ENCODE measurements around the gene PRKD2. TPM values are rescaled to one million over a fixed set of nuclear protein-coding genes. Genes with fewer than 3 reads are reported as not detected.

The PRKD2 gene
- total RNA-seq, 1 experiment from 2014 or later, result 45.1 TPM

DNA sequence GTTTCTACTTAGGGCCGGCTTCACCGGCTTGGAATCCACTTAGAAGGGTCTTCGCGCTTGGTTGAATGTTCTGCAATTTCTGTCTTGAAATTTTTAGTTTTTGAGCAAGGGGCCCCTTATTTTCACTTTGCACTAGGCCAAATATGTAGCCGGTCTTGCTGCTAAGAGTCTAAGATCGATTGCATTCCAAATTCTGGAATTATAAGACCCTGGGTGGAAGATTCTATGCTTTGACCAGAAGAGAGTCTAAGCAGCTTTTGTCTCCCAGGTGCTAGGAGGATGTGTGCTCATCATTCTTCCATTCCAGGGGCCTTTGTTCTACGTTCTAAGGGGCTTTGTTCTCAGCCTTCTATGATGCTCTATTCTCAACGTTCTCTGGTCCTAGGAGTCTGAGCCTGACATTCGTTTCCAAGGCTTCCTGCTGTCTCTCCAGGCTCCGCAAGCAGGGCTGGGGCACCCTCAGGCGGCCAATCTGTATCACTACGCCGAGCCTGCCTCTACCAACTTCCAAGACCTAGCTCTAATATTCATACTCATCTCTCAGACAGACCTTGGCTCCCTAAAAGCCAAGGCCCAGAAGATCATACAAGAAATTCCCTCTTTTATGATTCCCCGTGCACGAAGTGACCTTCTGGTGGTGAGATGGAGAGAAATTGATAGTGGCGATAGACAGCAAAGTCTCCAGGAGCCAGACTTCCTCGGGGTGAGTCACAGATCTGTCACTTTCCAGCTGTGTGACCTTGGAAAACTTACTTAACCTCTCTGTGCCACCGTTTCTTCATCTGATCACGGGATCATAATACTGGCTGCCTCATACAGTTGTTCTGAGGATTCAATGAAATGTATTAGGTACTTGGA lies 55.0 kb downstream of the PRKD2 start:
- ChIA-PET POLR2A (ENCODE audit: low non-redundant PET) (interaction anchor here (0.5 kb wide), 1 partner anchor 955 kb away, joined by 8 read pairs; no protein-coding TSS in a partner anchor), CTCF (interaction anchor here (0.5 to 2.7 kb wide), 10 partner anchors 23 to 584 kb away, joined by 3 to 35 read pairs (median 4); partner anchors contain the start of gene CALM3)
- H3K4me1 ChIP-seq (ENCODE audit: insufficient read depth, low read length, poor library complexity, severe bottlenecking), result peaks cover 15% of the 10 kb centered on the region
- H3K36me3 ChIP-seq (ENCODE audit: insufficient read depth, low read length, poor library complexity, severe bottlenecking), result no peaks in the 10 kb centered on the region
- TF ChIP-seq EZH2 (IDR thresholded peaks at IDR 0.05; ENCODE audit: borderline replicate concordance, low read depth, low read length, poor library complexity, severe bottlenecking), result no peak
- TF ChIP-seq, protein P1, sequence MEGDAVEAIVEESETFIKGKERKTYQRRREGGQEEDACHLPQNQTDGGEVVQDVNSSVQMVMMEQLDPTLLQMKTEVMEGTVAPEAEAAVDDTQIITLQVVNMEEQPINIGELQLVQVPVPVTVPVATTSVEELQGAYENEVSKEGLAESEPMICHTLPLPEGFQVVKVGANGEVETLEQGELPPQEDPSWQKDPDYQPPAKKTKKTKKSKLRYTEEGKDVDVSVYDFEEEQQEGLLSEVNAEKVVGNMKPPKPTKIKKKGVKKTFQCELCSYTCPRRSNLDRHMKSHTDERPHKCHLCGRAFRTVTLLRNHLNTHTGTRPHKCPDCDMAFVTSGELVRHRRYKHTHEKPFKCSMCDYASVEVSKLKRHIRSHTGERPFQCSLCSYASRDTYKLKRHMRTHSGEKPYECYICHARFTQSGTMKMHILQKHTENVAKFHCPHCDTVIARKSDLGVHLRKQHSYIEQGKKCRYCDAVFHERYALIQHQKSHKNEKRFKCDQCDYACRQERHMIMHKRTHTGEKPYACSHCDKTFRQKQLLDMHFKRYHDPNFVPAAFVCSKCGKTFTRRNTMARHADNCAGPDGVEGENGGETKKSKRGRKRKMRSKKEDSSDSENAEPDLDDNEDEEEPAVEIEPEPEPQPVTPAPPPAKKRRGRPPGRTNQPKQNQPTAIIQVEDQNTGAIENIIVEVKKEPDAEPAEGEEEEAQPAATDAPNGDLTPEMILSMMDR (conservative IDR thresholded peaks at IDR 0.05; ENCODE audit: low read depth, low read length), result peak; percentile 97
- DNase-seq (ENCODE audit: low spot score), result peak; percentile 92
- H3K4me3 ChIP-seq (ENCODE audit: low read depth, low read length, poor library complexity, severe bottlenecking), result peak overlapping the region; percentile 46
- no peak overlapping the region for H3K27ac ChIP-seq (ENCODE audit: low read depth, low read length, poor library complexity, severe bottlenecking)
- intact Hi-C loops (cut with micrococcal nuclease; ENCODE audit: unreplicated experiment), result loop anchor here (1.0 to 2.0 kb wide), 3 partner anchors 27 to 131 kb away; no protein-coding TSS in a partner anchor
- BruUV-seq (replicated peaks), result no TSS peak
- no peaks in the 10 kb centered on the region for H3K27me3 ChIP-seq (replicated peaks; ENCODE audit: insufficient read depth, low read depth, low read length, poor library complexity)
- H3K9me3 ChIP-seq (ENCODE audit: low read depth, low read length, poor library complexity, severe bottlenecking), result no peaks in the 10 kb centered on the region

DNA sequence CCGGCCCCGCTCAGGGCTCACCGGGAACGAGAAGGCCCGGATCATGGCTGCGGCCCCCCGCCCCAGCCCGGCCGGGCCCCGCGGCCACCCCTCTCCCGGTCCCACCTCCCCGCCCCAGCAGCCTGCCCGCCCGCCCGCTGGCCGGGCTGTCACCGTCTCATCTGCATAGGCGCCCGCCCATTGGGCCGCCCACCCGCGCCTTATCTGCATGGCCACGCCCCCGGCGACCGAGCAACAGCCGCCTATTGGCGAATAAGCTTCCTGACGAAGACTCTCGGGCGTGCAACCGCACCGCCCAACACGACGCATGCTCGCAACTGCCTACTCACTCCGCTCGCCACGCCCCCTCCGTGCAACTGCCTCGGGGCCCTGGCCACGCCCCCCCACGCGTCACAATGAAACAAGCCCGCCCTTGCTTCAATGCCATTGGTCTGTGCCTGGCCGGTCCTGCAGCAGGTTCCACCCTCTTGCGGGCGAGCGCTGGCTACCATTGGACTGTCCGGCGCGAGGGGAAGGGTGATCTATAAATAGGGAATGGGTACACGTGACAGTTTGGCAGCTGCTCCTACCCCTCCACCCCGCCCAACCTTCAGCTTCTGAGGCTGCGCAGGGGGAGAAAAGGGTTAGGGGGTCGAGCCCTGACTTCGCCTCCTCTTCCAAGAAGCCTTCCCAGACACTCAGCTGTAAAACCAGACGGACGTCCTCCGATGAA lies 55.7 kb downstream of the PRKD2 start, which contains the start of gene DACT3:
Gene DACT3 (minus strand): TSS at position 163 of the 712 bp plus-strand sequence. CDS start 118 bp downstream, at position 45.
- H3K27ac ChIP-seq (ENCODE audit: low read depth, low read length, poor library complexity, severe bottlenecking), result no peak within 1 kb of the TSS
- peak within 1 kb of the TSS; percentile 46 for H3K4me3 ChIP-seq (ENCODE audit: low read depth, low read length, poor library complexity, severe bottlenecking)
- TF ChIP-seq, protein P1 (conservative IDR thresholded peaks at IDR 0.05; ENCODE audit: low read depth, low read length), result no peak
- TF ChIP-seq EZH2 (IDR thresholded peaks at IDR 0.05; ENCODE audit: borderline replicate concordance, low read depth, low read length, poor library complexity, severe bottlenecking), result no peak
- CTCF ChIA-PET, result interaction anchor here (0.6 to 2.7 kb wide), 7 partner anchors 24 to 583 kb away, joined by 3 to 35 read pairs (median 7); partner anchors contain the start of gene CALM3
- no peaks in the 10 kb centered on the region for H3K9me3 ChIP-seq (ENCODE audit: low read depth, low read length, poor library complexity, severe bottlenecking)
- POLR2A ChIA-PET (ENCODE audit: low non-redundant PET), result interaction anchor here (0.7 kb wide), 1 partner anchor 139 kb away, joined by 11 read pairs; no protein-coding TSS in a partner anchor
- DNase-seq (ENCODE audit: low spot score), result peak; percentile 100
- no TSS peak for BruUV-seq (replicated peaks)
- H3K4me1 ChIP-seq (ENCODE audit: insufficient read depth, low read length, poor library complexity, severe bottlenecking), result peaks cover 15% of the 10 kb centered on the region
- no peaks in the 10 kb centered on the region for H3K36me3 ChIP-seq (ENCODE audit: insufficient read depth, low read length, poor library complexity, severe bottlenecking)
- no peaks in the 10 kb centered on the region for H3K27me3 ChIP-seq (replicated peaks; ENCODE audit: insufficient read depth, low read depth, low read length, poor library complexity)
- intact Hi-C loops (cut with micrococcal nuclease; ENCODE audit: unreplicated experiment), result loop anchor here (2.0 kb wide), 2 partner anchors 26 to 130 kb away; no protein-coding TSS in a partner anchor

DNA sequence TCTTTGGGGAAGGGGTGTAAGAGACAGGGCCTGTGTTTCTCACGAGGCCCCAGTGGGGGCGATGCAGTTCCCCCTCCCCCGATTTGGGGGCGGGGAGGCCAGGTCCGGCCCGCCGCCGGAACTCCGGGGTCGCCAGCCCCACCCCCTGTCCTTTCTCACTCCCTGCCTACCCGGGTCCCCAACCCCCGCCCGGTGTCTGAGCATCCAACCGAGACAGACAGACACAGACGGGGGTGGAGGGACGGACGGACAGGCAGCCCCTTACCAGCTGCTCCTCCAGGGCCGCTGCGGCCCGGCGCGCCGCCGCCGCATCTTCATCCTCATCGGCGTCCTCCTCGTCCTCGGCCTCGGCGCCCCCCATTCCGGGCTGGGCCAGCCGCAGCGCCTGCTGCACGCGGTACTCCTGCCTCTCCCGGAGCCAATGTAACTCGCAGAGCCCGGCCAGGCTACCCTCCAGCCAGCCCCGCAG lies 56.3 kb downstream of the PRKD2 start:
- no peak for TF ChIP-seq EZH2 (IDR thresholded peaks at IDR 0.05; ENCODE audit: borderline replicate concordance, low read depth, low read length, poor library complexity, severe bottlenecking)
- TF ChIP-seq, protein P1 (conservative IDR thresholded peaks at IDR 0.05; ENCODE audit: low read depth, low read length), result no peak
- DNase-seq (ENCODE audit: low spot score), result no peak
- Histone ChIP-seq H3K4me3 (ENCODE audit: low read depth, low read length, poor library complexity, severe bottlenecking) (peak overlapping the region; percentile 46), H3K9me3 (ENCODE audit: low read depth, low read length, poor library complexity, severe bottlenecking) (no peaks in the 10 kb centered on the region), H3K4me1 (ENCODE audit: insufficient read depth, low read length, poor library complexity, severe bottlenecking) (peaks cover 15% of the 10 kb centered on the region), H3K36me3 (ENCODE audit: insufficient read depth, low read length, poor library complexity, severe bottlenecking) (no peaks in the 10 kb centered on the region), H3K27me3 (replicated peaks; ENCODE audit: insufficient read depth, low read depth, low read length, poor library complexity) (no peaks in the 10 kb centered on the region), H3K27ac (ENCODE audit: low read depth, low read length, poor library complexity, severe bottlenecking) (no peak overlapping the region)
- ChIA-PET CTCF (interaction anchor here (0.6 to 2.7 kb wide), 6 partner anchors 23 to 282 kb away, joined by 3 to 35 read pairs (median 10); partner anchors contain the start of gene CALM3), POLR2A (ENCODE audit: low non-redundant PET) (no interaction called here)
- no TSS peak for BruUV-seq (replicated peaks)
- intact Hi-C loops (cut with micrococcal nuclease; ENCODE audit: unreplicated experiment), result loop anchor here (2.0 kb wide), 2 partner anchors 26 to 130 kb away; no protein-coding TSS in a partner anchor

Measured in A673 (cell line).